HK-2 (cell line): Measurements from ENCODE around the gene TSPAN2.
"Not testable (repeated sequence)": the region's sequence is repeated elsewhere in the genome, so short reads cannot be mapped to it uniquely, and the experiment has no call there.

Source experiments
- DNase-seq: peaks from one replicate; pipeline ENCODE4 v3.0.0-alpha.2; 2018; ENCODE audit not compliant: unreplicated experiment

TSPAN2 gene

GRCh38 chr1:115036814-115037507 is 52.3 kb downstream of the TSPAN2 start:
- DNase-seq, result no peak

GRCh38 chr1:115035652-115036051 is 53.7 kb downstream of the TSPAN2 start:
- no peak for DNase-seq

- no peak for DNase-seq
Measured at GRCh38 chr1:115031595-115031994, 57.7 kb downstream of the TSPAN2 start.

DNA sequence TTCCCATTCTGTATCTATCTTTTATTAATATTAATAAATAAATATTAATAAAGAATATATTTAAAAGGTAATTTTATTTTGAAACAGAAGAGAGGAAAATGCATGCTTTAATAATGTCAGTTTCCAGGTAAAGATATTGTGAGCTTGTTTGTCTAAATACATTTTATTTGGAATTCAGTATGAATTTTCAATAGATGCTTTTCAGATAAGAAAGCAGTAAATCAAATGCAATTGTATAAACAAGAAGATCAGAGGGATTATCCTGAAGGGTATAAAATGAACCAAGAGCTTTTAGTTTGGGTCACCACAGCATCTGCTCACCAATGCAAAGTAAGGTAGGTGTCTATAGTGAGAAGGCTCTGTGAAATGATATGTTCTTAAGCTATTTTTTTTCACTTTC is 59.8 kb downstream of the TSPAN2 start, which contains the start of gene TSHB:
TSHB (plus strand) TSS at position 301 of the 400 bp plus-strand sequence. CDS start 3,537 bp downstream, outside the sequence.
- DNase-seq, result no peak

GRCh38 chr1:115023593-115023992 is 65.7 kb downstream of the TSPAN2 start:
- no peak for DNase-seq

DNA sequence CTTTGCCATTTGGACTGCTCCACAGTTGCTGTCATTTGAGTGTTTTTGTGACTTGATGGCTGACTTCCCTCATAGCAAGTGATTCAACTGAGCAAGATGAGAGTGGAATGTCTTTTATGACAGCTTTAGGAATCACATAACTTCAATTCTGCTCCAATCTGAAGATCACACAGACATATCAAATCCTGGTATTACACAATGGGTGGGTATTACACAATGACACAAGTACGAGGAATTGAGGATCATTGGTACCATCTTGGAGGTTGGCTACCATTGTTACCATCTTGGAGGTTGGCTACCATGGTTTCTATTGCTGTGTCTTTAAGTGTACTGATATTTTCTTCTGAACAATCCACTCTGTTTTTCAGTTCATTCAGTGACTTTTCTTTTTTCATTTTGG is 68.2 kb downstream of the TSPAN2 start:
- DNase-seq, result no peak

- DNase-seq, result not testable (repeated sequence)
Measured at GRCh38 chr1:115019549-115019948, 69.8 kb downstream of the TSPAN2 start.

DNA sequence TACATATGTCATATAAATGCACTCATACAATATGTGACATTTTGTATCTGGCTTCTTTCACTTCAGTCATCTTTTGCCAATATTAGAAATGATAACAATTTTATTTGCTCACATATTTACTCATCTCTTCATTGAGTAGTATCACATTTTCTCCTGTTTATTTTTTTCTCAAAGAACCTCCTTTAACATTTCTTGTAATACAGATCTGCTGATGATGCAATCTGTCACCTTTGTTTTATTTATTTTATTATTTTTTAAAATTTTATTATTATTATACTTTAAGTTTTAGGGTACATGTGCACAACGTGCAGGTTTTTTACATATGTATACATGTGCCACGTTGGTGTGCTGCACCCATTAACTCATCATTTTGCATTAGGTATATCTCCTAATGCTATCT is 75.5 kb downstream of the TSPAN2 start:
- DNase-seq, result no peak

DNA sequence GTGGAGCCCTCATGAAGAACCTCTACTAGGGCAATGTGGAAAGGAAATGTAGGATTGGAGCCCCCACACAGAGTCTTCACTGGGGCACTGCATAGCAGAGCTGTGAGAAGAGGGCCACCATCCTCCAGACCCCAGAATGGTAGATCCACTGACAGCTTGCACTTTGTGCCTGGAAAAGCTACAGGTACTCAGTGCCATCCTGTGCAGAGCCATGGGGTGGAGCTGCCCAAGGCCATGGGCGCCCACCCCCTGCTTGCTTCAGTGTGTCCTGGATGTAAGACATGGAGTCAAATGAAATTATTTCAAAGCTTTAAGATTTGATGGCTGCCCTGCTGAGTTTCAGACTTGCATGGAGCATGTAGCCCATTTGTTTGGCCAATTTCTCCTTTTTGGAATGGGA is 76.9 kb downstream of the TSPAN2 start:
- no peak for DNase-seq

DNA sequence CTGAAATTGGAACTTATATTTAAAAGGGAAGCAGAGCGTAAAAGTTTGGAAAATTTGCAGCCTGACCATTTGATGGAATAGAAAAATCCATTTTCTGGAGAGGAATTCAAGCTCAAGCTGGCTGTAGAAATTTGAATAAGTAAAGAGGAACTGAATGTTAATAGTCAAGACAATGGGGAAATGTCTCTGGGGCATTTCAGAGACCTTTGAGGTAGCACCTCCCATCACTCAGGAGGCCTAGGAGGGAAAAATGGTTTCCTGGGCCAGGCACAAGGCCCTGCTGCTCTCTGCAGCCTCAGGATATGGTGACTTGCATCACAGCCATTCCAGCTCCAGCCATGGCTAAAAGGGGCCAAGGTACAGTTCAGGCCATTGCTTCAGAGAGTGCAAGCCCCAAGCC is 77.3 kb downstream of the TSPAN2 start:
- no peak for DNase-seq

DNA sequence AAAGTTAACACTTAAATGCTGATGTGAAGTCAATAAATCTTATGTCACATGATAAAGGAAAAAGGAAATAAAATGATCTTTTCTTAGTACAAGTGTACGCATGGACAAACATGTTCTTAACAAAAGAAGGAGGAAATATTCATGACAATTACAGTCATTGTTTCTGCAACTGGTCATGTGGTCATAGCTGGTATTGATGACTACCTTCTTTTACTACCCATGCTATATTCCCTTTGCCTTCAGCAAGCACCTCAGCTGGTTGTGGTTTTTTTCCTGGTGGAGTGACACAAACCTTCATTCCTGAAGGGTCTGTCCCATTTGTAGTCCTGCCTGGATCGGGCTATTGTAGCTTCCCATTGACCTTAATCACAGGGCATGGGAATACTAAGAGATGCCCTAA is 83.1 kb downstream of the TSPAN2 start:
- DNase-seq, result no peak
